ENCODE results near the gene TBK1.

The TBK1 gene

GRCh38 chr12:64497484-64497883 is 45.6 kb downstream of the TBK1 start:
- no peak for DNase-seq (ENCODE audit: low read depth)

- no peak for DNase-seq (ENCODE audit: low read depth)
Measured at GRCh38 chr12:64497903-64498302, 46.0 kb downstream of the TBK1 start.

- DNase-seq (ENCODE audit: low read depth), result no peak
Measured at GRCh38 chr12:64500394-64500793, 48.5 kb downstream of the TBK1 start.

GRCh38 chr12:64501486-64501885 is 49.6 kb downstream of the TBK1 start:
- no peak for DNase-seq (ENCODE audit: low read depth)

GRCh38 chr12:64506955-64507354 is 55.0 kb downstream of the TBK1 start:
- DNase-seq (ENCODE audit: low read depth), result no peak

- DNase-seq (ENCODE audit: low read depth), result no peak
Measured at GRCh38 chr12:64510667-64511066, 58.7 kb downstream of the TBK1 start.

GRCh38 chr12:64518396-64518795 is 66.5 kb downstream of the TBK1 start:
- DNase-seq (ENCODE audit: low read depth), result no peak

GRCh38 chr12:64521833-64522232 is 69.9 kb downstream of the TBK1 start:
- no peak for DNase-seq (ENCODE audit: low read depth)

GRCh38 chr12:64522316-64522715 is 70.4 kb downstream of the TBK1 start:
- DNase-seq (ENCODE audit: low read depth), result peak; percentile 7

- DNase-seq (ENCODE audit: low read depth), result no peak
Measured at GRCh38 chr12:64522807-64523206, 70.9 kb downstream of the TBK1 start.

GRCh38 chr12:64523565-64524444 is 71.9 kb downstream of the TBK1 start:
- DNase-seq (ENCODE audit: low read depth), result peak; percentile 65

GRCh38 chr12:64525461-64526160 is 73.7 kb downstream of the TBK1 start:
- DNase-seq (ENCODE audit: low read depth), result no peak

GRCh38 chr12:64526859-64527258 is 74.9 kb downstream of the TBK1 start:
- DNase-seq (ENCODE audit: low read depth), result peak; percentile 81

GRCh38 chr12:64528616-64529015 is 76.7 kb downstream of the TBK1 start:
- DNase-seq (ENCODE audit: low read depth), result no peak

GRCh38 chr12:64530566-64530965 is 78.6 kb downstream of the TBK1 start:
- DNase-seq (ENCODE audit: low read depth), result no peak

- no peak for DNase-seq (ENCODE audit: low read depth)
Measured at GRCh38 chr12:64531665-64532334, 79.9 kb downstream of the TBK1 start.

GRCh38 chr12:64532734-64533351 is 80.9 kb downstream of the TBK1 start:
- no peak for DNase-seq (ENCODE audit: low read depth)

- DNase-seq (ENCODE audit: low read depth), result no peak
Measured at GRCh38 chr12:64534672-64535199, 82.8 kb downstream of the TBK1 start.

- no peak for DNase-seq (ENCODE audit: low read depth)
Measured at GRCh38 chr12:64538121-64538520, 86.2 kb downstream of the TBK1 start.

- DNase-seq (ENCODE audit: low read depth), result peak; percentile 33
Measured at GRCh38 chr12:64542409-64543047, 90.6 kb downstream of the TBK1 start.

GRCh38 chr12:64544371-64545080 is 92.6 kb downstream of the TBK1 start:
- no peak for DNase-seq (ENCODE audit: low read depth)
